ENCODE results near the gene HEATR9.

DNA sequence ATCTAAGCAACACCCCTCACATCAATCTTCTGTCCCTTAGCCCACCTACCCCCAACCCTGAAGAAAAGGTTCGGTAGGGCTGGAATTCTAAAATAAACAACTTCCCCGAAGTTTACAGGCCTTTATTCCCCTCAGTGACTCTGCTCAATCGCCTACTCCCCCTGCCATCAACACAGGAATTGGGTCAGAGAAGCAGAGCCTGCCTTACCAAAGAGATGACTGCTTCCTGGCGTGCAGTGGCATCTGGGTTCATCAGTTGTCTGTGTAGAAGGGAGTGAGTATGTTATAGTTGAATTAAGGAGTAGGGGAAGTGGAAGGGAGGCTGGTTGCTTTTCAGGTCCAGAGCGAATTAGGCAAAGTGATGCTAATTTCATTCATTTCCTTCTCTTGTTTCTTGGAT is 12.7 kb downstream of the HEATR9 start:
- TF ChIP-seq, protein P1, sequence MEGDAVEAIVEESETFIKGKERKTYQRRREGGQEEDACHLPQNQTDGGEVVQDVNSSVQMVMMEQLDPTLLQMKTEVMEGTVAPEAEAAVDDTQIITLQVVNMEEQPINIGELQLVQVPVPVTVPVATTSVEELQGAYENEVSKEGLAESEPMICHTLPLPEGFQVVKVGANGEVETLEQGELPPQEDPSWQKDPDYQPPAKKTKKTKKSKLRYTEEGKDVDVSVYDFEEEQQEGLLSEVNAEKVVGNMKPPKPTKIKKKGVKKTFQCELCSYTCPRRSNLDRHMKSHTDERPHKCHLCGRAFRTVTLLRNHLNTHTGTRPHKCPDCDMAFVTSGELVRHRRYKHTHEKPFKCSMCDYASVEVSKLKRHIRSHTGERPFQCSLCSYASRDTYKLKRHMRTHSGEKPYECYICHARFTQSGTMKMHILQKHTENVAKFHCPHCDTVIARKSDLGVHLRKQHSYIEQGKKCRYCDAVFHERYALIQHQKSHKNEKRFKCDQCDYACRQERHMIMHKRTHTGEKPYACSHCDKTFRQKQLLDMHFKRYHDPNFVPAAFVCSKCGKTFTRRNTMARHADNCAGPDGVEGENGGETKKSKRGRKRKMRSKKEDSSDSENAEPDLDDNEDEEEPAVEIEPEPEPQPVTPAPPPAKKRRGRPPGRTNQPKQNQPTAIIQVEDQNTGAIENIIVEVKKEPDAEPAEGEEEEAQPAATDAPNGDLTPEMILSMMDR (IDR thresholded peaks at IDR 0.05; ENCODE audit: low read length): no peak
- no peak for TF ChIP-seq EZH2 (optimal IDR thresholded peaks at IDR 0.05; ENCODE audit: low read depth, low read length)

Data from MM.1S (cell line).